Skin of body (tissue), 2 donors: ENCODE data around the gene EPHA3. TPM values are rescaled to one million over a fixed set of nuclear protein-coding genes. Genes with fewer than 3 reads are reported as not detected.
A peak's percentile ranks its signal among the peaks of the same experiment; 100 is the strongest.

Source experiments
- DNase-seq: peaks from one replicate; lab custom pipeline; 2025; lab: John Stamatoyannopoulos, UW
- total RNA-seq: library from RNA; depleted of rRNA; stranded (reverse); fragments of >200 nt; gene quantifications from one replicate; pipeline ENCODE4 v1.2.3, GENCODE V29; 2014

The EPHA3 gene
- total RNA-seq: 11.0 TPM

GRCh38 chr3:89107461-89108290 lies at the start of gene EPHA3:
Gene EPHA3, plus strand, starts transcription at chr3:89107621. Its CDS starts 128 bp downstream, at chr3:89107749.
- peak; percentile 81 for DNase-seq

GRCh38 chr3:89058371-89058770 lies 49.0 kb upstream of the EPHA3 start:
- no peak for DNase-seq

GRCh38 chr3:89059211-89059925 lies 48.1 kb upstream of the EPHA3 start:
- DNase-seq: no peak

GRCh38 chr3:89061259-89061658 lies 46.2 kb upstream of the EPHA3 start:
- no peak for DNase-seq

- no peak for DNase-seq
Observed at GRCh38 chr3:89067736-89068135, 39.7 kb upstream of the EPHA3 start.

- DNase-seq: no peak
Observed at GRCh38 chr3:89072642-89073041, 34.8 kb upstream of the EPHA3 start.

GRCh38 chr3:89079944-89080343 lies 27.5 kb upstream of the EPHA3 start:
- DNase-seq: no peak

GRCh38 chr3:89087851-89088250 lies 19.6 kb upstream of the EPHA3 start:
- DNase-seq: no peak

- no peak for DNase-seq
Observed at GRCh38 chr3:89098173-89098572, 9.2 kb upstream of the EPHA3 start.

GRCh38 chr3:89098964-89099585 lies 8.3 kb upstream of the EPHA3 start:
- peak; percentile 30 for DNase-seq

- no peak for DNase-seq
Observed at GRCh38 chr3:89101251-89101650, 6.2 kb upstream of the EPHA3 start.

GRCh38 chr3:89101921-89102320 lies 5.5 kb upstream of the EPHA3 start:
- no peak for DNase-seq

GRCh38 chr3:89104499-89104898 lies 2.9 kb upstream of the EPHA3 start:
- DNase-seq: no peak

- DNase-seq: no peak
Observed at GRCh38 chr3:89105503-89105902, 1.9 kb upstream of the EPHA3 start.

GRCh38 chr3:89108291-89108550 lies 800 bp downstream of the EPHA3 start:
- DNase-seq: no peak

GRCh38 chr3:89113344-89113743 lies 5.9 kb downstream of the EPHA3 start:
- DNase-seq: no peak

- peak; percentile 56 for DNase-seq
Observed at GRCh38 chr3:89113893-89114840, 6.7 kb downstream of the EPHA3 start.

GRCh38 chr3:89114841-89115223 lies 7.4 kb downstream of the EPHA3 start:
- no peak for DNase-seq

- DNase-seq: no peak
Observed at GRCh38 chr3:89116476-89116875, 9.1 kb downstream of the EPHA3 start.

GRCh38 chr3:89138048-89138447 lies 30.6 kb downstream of the EPHA3 start:
- peak; percentile 19 for DNase-seq

- DNase-seq: no peak
Observed at GRCh38 chr3:89139870-89140269, 32.4 kb downstream of the EPHA3 start.
